DOHH2 (cell line): ENCODE results near the gene GAR1.
A peak's percentile ranks its signal among the peaks of the same experiment; 100 is the strongest.
"Not testable (repeated sequence)": the region's sequence is repeated elsewhere in the genome, so short reads cannot be mapped to it uniquely, and the experiment has no call there.

Experiments used
- H3F3A ChIP-seq: fragments of 200-600 bp; sonication (generic), shearing (Covaris generic); 2 replicates; pipeline ENCODE4 v1.6.0; 2016; ENCODE audit warnings: antibody characterized with exemption, mild to moderate bottlenecking; ENCODE audit not compliant: control insufficient read depth, insufficient read depth
- H3K27ac ChIP-seq: fragments of 200-600 bp; sonication (generic); 2 replicates; pipeline ENCODE4 v1.5.1; 2014; ENCODE audit warnings: low read depth, mild to moderate bottlenecking, low read length, moderate library complexity
- H3K27me3 ChIP-seq: fragments of 200-600 bp; sonication (generic); 2 replicates; pipeline ENCODE4 v1.6.1; 2014; ENCODE audit warnings: mild to moderate bottlenecking, low read length, mixed read lengths; ENCODE audit not compliant: control insufficient read depth
- H3K36me3 ChIP-seq: fragments of 200-600 bp; sonication (generic); 2 replicates; pipeline ENCODE4 v1.6.1; 2014; ENCODE audit warnings: mild to moderate bottlenecking, low read length, moderate library complexity, mixed read lengths; ENCODE audit not compliant: control insufficient read depth
- H3K4me1 ChIP-seq: fragments of 200-600 bp; sonication (generic); 2 replicates; pipeline ENCODE4 v1.6.1; 2014; ENCODE audit warnings: mild to moderate bottlenecking, low read length, mixed read lengths; ENCODE audit not compliant: control insufficient read depth
- H3K4me2 ChIP-seq: fragments of 200-600 bp; sonication (generic); 2 replicates; pipeline ENCODE4 v1.6.0; 2014; ENCODE audit warnings: mild to moderate bottlenecking, low read length, moderate library complexity
- H3K4me3 ChIP-seq: fragments of 200-600 bp; sonication (generic); 2 replicates; pipeline ENCODE4 v1.5.1; 2014; ENCODE audit warnings: mild to moderate bottlenecking, low read length, mixed read lengths
- H3K79me2 ChIP-seq: fragments of 200-600 bp; sonication (generic); 2 replicates; pipeline ENCODE4 v1.6.1; 2014; ENCODE audit warnings: mild to moderate bottlenecking, low read length, mixed read lengths; ENCODE audit not compliant: control insufficient read depth
- H3K9me2 ChIP-seq: fragments of 200-600 bp; sonication (generic); replicated peaks from 2 replicates; pipeline ENCODE4 v1.6.1; 2014; ENCODE audit warnings: mild to moderate bottlenecking, low read length, mixed read lengths; ENCODE audit not compliant: control insufficient read depth
- H3K9me3 ChIP-seq: fragments of 200-600 bp; sonication (generic); 2 replicates; pipeline ENCODE4 v1.6.1; 2014; ENCODE audit warnings: antibody characterized with exemption, low read length, mixed read lengths; ENCODE audit not compliant: control insufficient read depth, insufficient read depth
- H4K20me1 ChIP-seq: fragments of 200-600 bp; sonication (generic); 2 replicates; pipeline ENCODE4 v1.6.0; 2014; ENCODE audit warnings: low read depth, mild to moderate bottlenecking, antibody characterized with exemption, low read length, moderate library complexity; ENCODE audit not compliant: control insufficient read depth, insufficient read depth
- CTCF ChIP-seq: fragments of 200-600 bp; sonication (generic); IDR thresholded peaks from one replicate; pipeline ENCODE4 v1.5.1; 2014; ENCODE audit warnings: antibody characterized with exemption, mild to moderate bottlenecking, low read depth, low read length; ENCODE audit not compliant: poor library complexity, severe bottlenecking
- EZH2phosphoT487 ChIP-seq: fragments of 200-600 bp; sonication (generic); IDR thresholded peaks from 2 replicates; pipeline ENCODE4 v1.6.1; 2017; ENCODE audit warnings: borderline replicate concordance, mild to moderate bottlenecking, antibody characterized with exemption, low read length, moderate library complexity, mixed read lengths

Gene GAR1

DNA sequence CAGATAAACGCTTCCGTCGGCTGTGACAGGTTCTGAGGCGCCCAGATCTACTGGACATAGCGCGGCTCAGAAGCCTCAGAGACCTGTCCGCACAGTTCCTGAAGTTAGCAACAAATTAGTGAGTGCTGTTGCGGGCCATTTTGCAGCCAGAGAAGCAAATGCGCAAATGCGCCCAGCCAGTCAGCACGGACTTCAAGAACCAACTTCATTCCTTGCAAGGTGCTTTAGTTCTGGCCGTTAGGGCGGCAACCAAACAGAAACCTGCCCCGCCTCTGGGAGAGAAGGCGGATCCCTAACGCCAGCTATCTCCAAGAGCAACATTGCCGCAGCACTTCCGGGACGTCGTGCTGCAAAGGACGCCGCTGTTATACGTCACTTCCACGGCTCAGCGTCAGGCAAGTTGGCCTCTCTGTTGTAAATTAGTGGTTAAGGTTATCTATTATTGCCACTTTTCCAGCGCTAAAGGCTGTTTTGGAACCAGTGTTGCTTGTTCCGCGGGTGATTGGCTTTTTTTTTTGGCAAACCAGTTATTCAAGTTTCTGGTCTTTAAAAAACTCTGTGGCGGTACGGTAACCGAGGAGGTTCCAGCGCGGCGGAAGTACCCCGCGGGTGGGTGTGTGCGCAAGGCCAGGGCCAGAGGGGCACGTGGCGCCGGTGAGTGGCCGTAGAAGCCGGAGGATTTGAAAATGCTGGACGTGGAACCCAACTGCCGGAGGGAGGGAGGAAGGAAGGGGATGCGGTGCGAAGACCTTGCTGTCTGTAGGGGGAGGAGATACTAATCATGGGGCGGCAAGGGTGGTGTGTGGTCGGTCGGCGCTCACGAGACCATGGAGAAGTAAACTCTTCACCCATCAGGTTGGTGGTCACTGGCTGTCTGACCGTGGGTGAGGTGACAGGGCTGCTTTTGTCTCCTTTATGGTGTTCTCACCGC, at the start of gene GAR1:
TSS of gene GAR1 (plus strand) at position 612 of the 931 bp plus-strand sequence. CDS start 403 bp downstream, outside the sequence.
- TF ChIP-seq EZH2phosphoT487 (no peak), CTCF (no peak)

DNA sequence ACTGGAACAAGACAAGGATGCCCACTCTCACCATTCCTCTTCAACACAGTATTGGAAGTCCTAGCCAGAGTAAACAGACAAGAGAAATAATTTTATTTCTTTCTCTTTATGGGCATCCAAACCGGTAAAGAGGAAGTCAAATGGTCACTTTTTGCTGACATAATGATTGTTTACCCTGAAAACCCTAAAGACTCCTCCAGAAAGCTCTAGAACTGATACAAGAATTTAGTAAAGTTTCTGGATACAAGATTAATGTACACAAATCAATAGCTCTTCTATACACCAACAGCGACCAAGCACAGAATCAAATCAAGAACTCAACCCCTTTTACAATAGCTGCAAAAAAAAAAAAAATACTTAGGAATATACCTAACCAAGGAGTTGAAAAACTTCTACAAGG, 33.5 kb upstream of the GAR1 start:
- not testable (repeated sequence) for H3K9me3 ChIP-seq, H3F3A ChIP-seq, H3K27me3 ChIP-seq, H3K36me3 ChIP-seq, H3K4me3 ChIP-seq, H3K79me2 ChIP-seq, H3K9me2 ChIP-seq, H3K27ac ChIP-seq, H3K4me2 ChIP-seq, H4K20me1 ChIP-seq, H3K4me1 ChIP-seq

More for the DNA sequence above, at the start of gene GAR1:
- peak within 1 kb of the TSS; percentile 82 for H3K4me2 ChIP-seq
- H4K20me1 ChIP-seq, result no peaks in the 10 kb centered on the region
- H3K4me3 ChIP-seq, result peak within 1 kb of the TSS; percentile 82
- H3K36me3 ChIP-seq, result peaks cover 38% of the 10 kb centered on the region
- H3K79me2 ChIP-seq, result peaks cover 51% of the 10 kb centered on the region
- no peaks in the 10 kb centered on the region for H3F3A ChIP-seq
- H3K9me2 ChIP-seq, result no peaks in the 10 kb centered on the region
- no peaks in the 10 kb centered on the region for H3K27me3 ChIP-seq
- peaks cover 22% of the 10 kb centered on the region for H3K4me1 ChIP-seq
- H3K27ac ChIP-seq, result peak within 1 kb of the TSS; percentile 58
- H3K9me3 ChIP-seq, result no peaks in the 10 kb centered on the region

- Histone ChIP-seq H3K4me1 (no peaks in the 10 kb centered on the region), H3K4me3 (no peak overlapping the region), H3K9me3 (no peaks in the 10 kb centered on the region), H3K9me2 (no peaks in the 10 kb centered on the region), H3K36me3 (no peaks in the 10 kb centered on the region), H3K79me2 (no peaks in the 10 kb centered on the region), H3K4me2 (no peak overlapping the region), H4K20me1 (no peaks in the 10 kb centered on the region), H3K27me3 (no peaks in the 10 kb centered on the region), H3K27ac (no peak overlapping the region), H3F3A (no peaks in the 10 kb centered on the region)
- TF ChIP-seq CTCF, result no peak
- TF ChIP-seq EZH2phosphoT487, result no peak
These were observed 28.7 kb upstream of the GAR1 start for GRCh38 chr4:109786846-109787245.

DNA sequence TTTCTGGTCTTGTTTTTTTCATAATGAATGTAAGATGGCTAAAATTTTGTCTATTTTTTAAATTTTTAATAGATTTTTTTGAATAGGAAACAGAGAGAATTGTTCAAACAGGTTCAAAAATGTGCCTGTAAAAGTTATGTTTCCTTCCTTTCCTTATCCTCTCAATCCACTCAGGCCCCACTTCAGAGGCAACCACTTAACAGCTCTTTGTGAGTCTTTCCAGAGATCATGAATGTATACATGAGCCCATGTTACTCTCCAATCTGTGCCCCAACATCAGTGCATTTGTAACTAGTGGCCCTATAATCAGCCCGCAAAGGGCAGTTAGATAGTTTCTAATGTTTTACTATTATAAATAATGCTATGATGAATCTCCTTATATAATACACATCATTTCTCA, 27.8 kb upstream of the GAR1 start:
- Histone ChIP-seq H4K20me1 (no peaks in the 10 kb centered on the region), H3K4me3 (no peak overlapping the region)
- TF ChIP-seq EZH2phosphoT487 (no peak), CTCF (no peak)

More for the DNA sequence above, 27.8 kb upstream of the GAR1 start:
- H3K36me3 ChIP-seq, result no peaks in the 10 kb centered on the region
- H3K4me2 ChIP-seq, result no peak overlapping the region
- no peaks in the 10 kb centered on the region for H3K27me3 ChIP-seq
- no peak overlapping the region for H3K27ac ChIP-seq
- no peaks in the 10 kb centered on the region for H3F3A ChIP-seq
- no peaks in the 10 kb centered on the region for H3K9me3 ChIP-seq
- H3K4me1 ChIP-seq, result no peaks in the 10 kb centered on the region
- no peaks in the 10 kb centered on the region for H3K79me2 ChIP-seq
- no peaks in the 10 kb centered on the region for H3K9me2 ChIP-seq
